ENCODE data around the gene TMEM119. TPM values are rescaled to one million over a fixed set of nuclear protein-coding genes. Genes with fewer than 3 reads are reported as not detected.

The TMEM119 gene
- total and polyA plus RNA-seq, 10 of the 15 experiments (the other 5 are each of a cell fraction or from before 2014, with no cell fraction given) = 0.11 to 0.44 (median 0.19) TPM; not detected in 5

GRCh38 chr12:108568338-108569154, 29.3 kb downstream of the TMEM119 start:
- H3K27me3 ChIP-seq (replicated peaks in 1 of 2; ENCODE audit: control insufficient read depth in 2 of 2, insufficient read depth in 2 of 2, low read length in 1 of 2) = no peaks in the 10 kb centered on the region
- H3K36me3 ChIP-seq (ENCODE audit: control insufficient read depth in 2 of 2, insufficient read depth in 2 of 2, low read length in 1 of 2) = peaks cover 6 to 24% of the 10 kb centered on the region in 2 experiments
- WGBS (ENCODE audit: insufficient coverage, insufficient replicate concordance, low lambda C conversion rate, missing lambda C conversion rate) = 2% methylated on average over 10 of the region's 10 CpGs
- no peak overlapping the region for H2AFZ ChIP-seq (ENCODE audit: control insufficient read depth, low read depth, low read length)
- ATAC-seq (peak; percentile 67), FAIRE-seq (peak; percentile 93), DNase-seq (ENCODE audit: low read depth, low spot score) (peak; percentile 99)
- no TSS peak for BruUV-seq (replicated peaks)
- H3K9me3 ChIP-seq (replicated peaks; ENCODE audit: control insufficient read depth, insufficient read depth, low read length) = no peaks in the 10 kb centered on the region
- peak overlapping the region; percentile 90 for H3K9ac ChIP-seq (ENCODE audit: control insufficient read depth, insufficient read depth, low read length)
- intact Hi-C loops (cut with micrococcal nuclease; ENCODE audit: unreplicated experiment) (loop anchor here (1.0 kb wide), 2 partner anchors 49 to 67 kb away; no protein-coding TSS in a partner anchor), in situ Hi-C loops (cut with MboI) (loop anchor here (5.0 kb wide), 4 partner anchors 49 to 524 kb away; partner anchors contain the start of gene ALKBH2)
- SMC1A ChIA-PET (ENCODE audit: uncharacterized antibody, unreplicated experiment) = interaction anchor here (0.6 to 26.5 kb wide), 21 partner anchors 7 to 384 kb away, joined by 3 to 718 read pairs (median 4); partner anchors contain the start of gene SELPLG
- peak overlapping the region; percentile 100 for H3K27ac ChIP-seq (ENCODE audit: control insufficient read depth, insufficient read depth)
- POLR2A ChIA-PET = interaction anchor here (0.6 to 14.2 kb wide), 15 partner anchors 9 to 282 kb away, joined by 3 to 211 read pairs (median 4); partner anchors contain the start of gene SELPLG
- peaks cover 31% of the 10 kb centered on the region for H3K79me2 ChIP-seq (ENCODE audit: control insufficient read depth, insufficient read depth, low read length)
- RAD21 ChIA-PET (ENCODE audit: unreplicated experiment) = interaction anchor here (0.7 to 23.0 kb wide), 18 partner anchors 9 to 382 kb away, joined by 3 to 633 read pairs (median 8); partner anchors contain the start of genes FICD and SELPLG
- no peaks in the 10 kb centered on the region for H4K20me1 ChIP-seq (ENCODE audit: control insufficient read depth, insufficient read depth)
- H3K4me1 ChIP-seq (ENCODE audit: control insufficient read depth, insufficient read depth, low read length) = peaks cover 89% of the 10 kb centered on the region
- H3K4me2 ChIP-seq (ENCODE audit: control insufficient read depth, insufficient read depth) = peak overlapping the region; percentile 79
- CTCF ChIA-PET = interaction anchor here (1.0 to 21.5 kb wide), 15 partner anchors 9 to 527 kb away, joined by 3 to 866 read pairs (median 4); partner anchors contain the start of gene SELPLG
- peak overlapping the region; percentile 36 for H3K4me3 ChIP-seq
- TF ChIP-seq, protein P1, sequence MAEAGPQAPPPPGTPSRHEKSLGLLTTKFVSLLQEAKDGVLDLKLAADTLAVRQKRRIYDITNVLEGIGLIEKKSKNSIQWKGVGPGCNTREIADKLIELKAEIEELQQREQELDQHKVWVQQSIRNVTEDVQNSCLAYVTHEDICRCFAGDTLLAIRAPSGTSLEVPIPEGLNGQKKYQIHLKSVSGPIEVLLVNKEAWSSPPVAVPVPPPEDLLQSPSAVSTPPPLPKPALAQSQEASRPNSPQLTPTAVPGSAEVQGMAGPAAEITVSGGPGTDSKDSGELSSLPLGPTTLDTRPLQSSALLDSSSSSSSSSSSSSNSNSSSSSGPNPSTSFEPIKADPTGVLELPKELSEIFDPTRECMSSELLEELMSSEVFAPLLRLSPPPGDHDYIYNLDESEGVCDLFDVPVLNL (IDR thresholded peaks at IDR 0.05; ENCODE audit: low read depth, low read length) = no peak
- TF ChIP-seq FOS (IDR thresholded peaks at IDR 0.05; ENCODE audit: borderline replicate concordance, extremely low read depth, insufficient read length) (no peak), IKZF1 (conservative IDR thresholded peaks at IDR 0.05) (peak; percentile 92), JUND (IDR thresholded peaks at IDR 0.05; ENCODE audit: low read depth, low read length) (peak; percentile 93), IRF4 (IDR thresholded peaks at IDR 0.05; ENCODE audit: low read depth, low read length) (peak; percentile 100), ZBTB33 (IDR thresholded peaks at IDR 0.05) (no peak), BACH1 (IDR thresholded peaks at IDR 0.05; ENCODE audit: borderline replicate concordance) (peak; percentile 68; the same call in 1 of the 2 replicates), RELB (IDR thresholded peaks at IDR 0.05; ENCODE audit: low read depth) (peak; percentile 91), PAX8 (IDR thresholded peaks at IDR 0.05) (no peak), SUZ12 (IDR thresholded peaks at IDR 0.05; ENCODE audit: unreplicated experiment) (no peak), NKRF (conservative IDR thresholded peaks at IDR 0.05) (peak; percentile 69; the same call in 1 of the 2 replicates), SMAD5 (IDR thresholded peaks at IDR 0.05; ENCODE audit: low read depth) (no peak), BMI1 (IDR thresholded peaks at IDR 0.05; ENCODE audit: borderline replicate concordance) (peak; percentile 91), MEF2B (IDR thresholded peaks at IDR 0.05; ENCODE audit: partially characterized antibody, poor library complexity, severe bottlenecking) (peak; percentile 91), RAD51 (IDR thresholded peaks at IDR 0.05) (peak; percentile 70), YBX1 (IDR thresholded peaks at IDR 0.05) (no peak)

Data from GM12878 (cell line).